Parathyroid adenoma (tissue), 2 donors: ENCODE data around the gene PPT2.

Source experiments
- H2AFZ ChIP-seq: fragments of 300-600 bp; sonication (generic); one replicate; pipeline ENCODE4 v1.7.0; 2017; ENCODE audit warnings: antibody characterized with exemption, mild to moderate bottlenecking
- H3K27ac ChIP-seq: fragments of 300-600 bp; sonication (generic); one replicate; pipeline ENCODE4 v1.7.0; 2017
- H3K27me3 ChIP-seq: fragments of 300-600 bp; sonication (generic); one replicate; pipeline ENCODE4 v1.7.0; 2017; ENCODE audit warnings: low read length; ENCODE audit not compliant: control insufficient read depth, insufficient read depth
- H3K36me3 ChIP-seq: fragments of 300-600 bp; sonication (generic); one replicate; pipeline ENCODE4 v1.7.0; 2017; ENCODE audit warnings: low read length; ENCODE audit not compliant: control insufficient read depth, insufficient read depth
- H3K4me1 ChIP-seq: fragments of 300-600 bp; sonication (generic); one replicate; pipeline ENCODE4 v1.7.0; 2017; ENCODE audit warnings: control low read depth
- H3K4me2 ChIP-seq: fragments of 300-600 bp; sonication (generic); one replicate; pipeline ENCODE4 v1.7.0; 2017; ENCODE audit warnings: low read length
- H3K4me3 ChIP-seq: fragments of 300-600 bp; sonication (generic); one replicate; pipeline ENCODE4 v1.7.0; 2017; ENCODE audit warnings: low read depth, low read length
- H3K79me2 ChIP-seq: fragments of 300-600 bp; sonication (generic); one replicate; pipeline ENCODE4 v1.7.0; 2017; ENCODE audit warnings: control low read depth
- H3K9ac ChIP-seq: fragments of 300-600 bp; sonication (generic); one replicate; pipeline ENCODE4 v1.7.0; 2017; ENCODE audit warnings: mild to moderate bottlenecking
- H3K9me3 ChIP-seq: fragments of 300-600 bp; sonication (generic); one replicate; pipeline ENCODE4 v1.7.0; 2017; ENCODE audit warnings: low read length; ENCODE audit not compliant: control insufficient read depth
- CTCF ChIP-seq: fragments of 300-600 bp; sonication (generic); IDR thresholded peaks from one replicate; pipeline ENCODE4 v1.7.0; 2017; ENCODE audit warnings: antibody characterized with exemption, mild to moderate bottlenecking
- donor health status: primary hyperparathyroidism.

The PPT2 gene

GRCh38 chr6:32128751-32129296, 25.1 kb upstream of the PPT2 start:
- Histone ChIP-seq H3K4me3 (peak overlapping the region; percentile 100), H3K36me3 (no peaks in the 10 kb centered on the region), H3K9me3 (no peaks in the 10 kb centered on the region), H3K4me2 (peak overlapping the region; percentile 97), H3K9ac (no peak overlapping the region), H3K4me1 (peaks cover 18% of the 10 kb centered on the region), H3K27me3 (no peaks in the 10 kb centered on the region), H2AFZ (peak overlapping the region; percentile 30), H3K27ac (peak overlapping the region; percentile 93), H3K79me2 (peaks cover 14% of the 10 kb centered on the region)
- no peak for TF ChIP-seq CTCF

- H3K27me3 ChIP-seq, result no peaks in the 10 kb centered on the region
- peak overlapping the region; percentile 90 for H2AFZ ChIP-seq
- H3K27ac ChIP-seq, result peak overlapping the region; percentile 93
- peak overlapping the region; percentile 97 for H3K4me2 ChIP-seq
- no peaks in the 10 kb centered on the region for H3K9me3 ChIP-seq
- H3K4me3 ChIP-seq, result peak overlapping the region; percentile 100
- peak overlapping the region; percentile 61 for H3K9ac ChIP-seq
- H3K79me2 ChIP-seq, result peaks cover 14% of the 10 kb centered on the region
- no peaks in the 10 kb centered on the region for H3K36me3 ChIP-seq
- H3K4me1 ChIP-seq, result peaks cover 18% of the 10 kb centered on the region
- TF ChIP-seq CTCF, result no peak
Observed at GRCh38 chr6:32129297-32130088, 24.4 kb upstream of the PPT2 start.

GRCh38 chr6:32131439-32131948, 22.4 kb upstream of the PPT2 start:
- no peak for TF ChIP-seq CTCF
- no peak overlapping the region for H3K9ac ChIP-seq

GRCh38 chr6:32132110-32132509, 21.8 kb upstream of the PPT2 start:
- Histone ChIP-seq H3K27ac (no peak overlapping the region), H3K9ac (no peak overlapping the region), H3K4me2 (no peak overlapping the region), H3K4me3 (no peak overlapping the region), H3K36me3 (no peaks in the 10 kb centered on the region), H3K9me3 (no peaks in the 10 kb centered on the region), H3K79me2 (peaks cover 5% of the 10 kb centered on the region), H3K4me1 (peaks cover 12% of the 10 kb centered on the region), H2AFZ (no peak overlapping the region), H3K27me3 (no peaks in the 10 kb centered on the region)
- TF ChIP-seq CTCF, result no peak

More at GRCh38 chr6:32131439-32131948, 22.4 kb upstream of the PPT2 start:
- Histone ChIP-seq H3K4me1 (peaks cover 18% of the 10 kb centered on the region), H3K4me3 (no peak overlapping the region), H3K9me3 (no peaks in the 10 kb centered on the region), H3K4me2 (no peak overlapping the region), H3K36me3 (no peaks in the 10 kb centered on the region), H2AFZ (peak overlapping the region; percentile 2), H3K27me3 (no peaks in the 10 kb centered on the region), H3K79me2 (peaks cover 10% of the 10 kb centered on the region), H3K27ac (no peak overlapping the region)
